SH-SY5Y (cell line): ENCODE results near the gene STOM.

Experiments used
- GATA2 ChIP-seq: IDR thresholded peaks from 2 replicates; pipeline ENCODE4 v1.6.1; 2011; ENCODE audit warnings: mild to moderate bottlenecking, low read depth, low read length
- GATA3 ChIP-seq: IDR thresholded peaks from 2 replicates; pipeline ENCODE4 v1.6.1; 2011; ENCODE audit warnings: low read depth, mild to moderate bottlenecking, low read length, moderate library complexity

STOM gene

GRCh38 chr9:121380846-121381245 lies 10.8 kb upstream of the STOM start:
- TF ChIP-seq GATA2: no peak
- TF ChIP-seq GATA3: no peak

GRCh38 chr9:121376214-121376830 lies 6.3 kb upstream of the STOM start:
- TF ChIP-seq GATA2 (no peak), GATA3 (no peak)

- TF ChIP-seq GATA2: no peak
These were observed 3.1 kb upstream of the STOM start for GRCh38 chr9:121373011-121373729.

GRCh38 chr9:121372239-121373010 lies 2.4 kb upstream of the STOM start:
- TF ChIP-seq GATA2 (no peak), GATA3 (no peak)

GRCh38 chr9:121371495-121372061 lies 1.5 kb upstream of the STOM start:
- TF ChIP-seq GATA2 (0 out of 2 replicates have a peak, but pooled peaks have one; percentile 11), GATA3 (no peak)

GRCh38 chr9:121368745-121369144 lies 1.3 kb downstream of the STOM start:
- no peak for TF ChIP-seq GATA2
- TF ChIP-seq GATA3: no peak

GRCh38 chr9:121368138-121368522 lies 1.9 kb downstream of the STOM start:
- TF ChIP-seq GATA3: no peak
- TF ChIP-seq GATA2: no peak

GRCh38 chr9:121367306-121368137 lies 2.5 kb downstream of the STOM start:
- TF ChIP-seq GATA2 (no peak), GATA3 (no peak)

- TF ChIP-seq GATA3 (no peak), GATA2 (no peak)
These were observed 3.3 kb downstream of the STOM start for GRCh38 chr9:121366611-121367192.

GRCh38 chr9:121365564-121365963 lies 4.5 kb downstream of the STOM start:
- TF ChIP-seq GATA3 (no peak), GATA2 (no peak)

- TF ChIP-seq GATA2 (no peak), GATA3 (no peak)
These were observed 5.2 kb downstream of the STOM start for GRCh38 chr9:121364886-121365285.

GRCh38 chr9:121364077-121364476 lies 6.0 kb downstream of the STOM start:
- TF ChIP-seq GATA3: no peak
- no peak for TF ChIP-seq GATA2

GRCh38 chr9:121363622-121363961 lies 6.5 kb downstream of the STOM start:
- TF ChIP-seq GATA2 (no peak), GATA3 (no peak)
